ENCODE data around the gene HBG2. TPM values are rescaled to one million over a fixed set of nuclear protein-coding genes. Genes with fewer than 3 reads are reported as not detected.

HBG2 gene
- total and polyA plus RNA-seq, 4 donors, result 0.31 to 13,246 (median 4.6) TPM

DNA sequence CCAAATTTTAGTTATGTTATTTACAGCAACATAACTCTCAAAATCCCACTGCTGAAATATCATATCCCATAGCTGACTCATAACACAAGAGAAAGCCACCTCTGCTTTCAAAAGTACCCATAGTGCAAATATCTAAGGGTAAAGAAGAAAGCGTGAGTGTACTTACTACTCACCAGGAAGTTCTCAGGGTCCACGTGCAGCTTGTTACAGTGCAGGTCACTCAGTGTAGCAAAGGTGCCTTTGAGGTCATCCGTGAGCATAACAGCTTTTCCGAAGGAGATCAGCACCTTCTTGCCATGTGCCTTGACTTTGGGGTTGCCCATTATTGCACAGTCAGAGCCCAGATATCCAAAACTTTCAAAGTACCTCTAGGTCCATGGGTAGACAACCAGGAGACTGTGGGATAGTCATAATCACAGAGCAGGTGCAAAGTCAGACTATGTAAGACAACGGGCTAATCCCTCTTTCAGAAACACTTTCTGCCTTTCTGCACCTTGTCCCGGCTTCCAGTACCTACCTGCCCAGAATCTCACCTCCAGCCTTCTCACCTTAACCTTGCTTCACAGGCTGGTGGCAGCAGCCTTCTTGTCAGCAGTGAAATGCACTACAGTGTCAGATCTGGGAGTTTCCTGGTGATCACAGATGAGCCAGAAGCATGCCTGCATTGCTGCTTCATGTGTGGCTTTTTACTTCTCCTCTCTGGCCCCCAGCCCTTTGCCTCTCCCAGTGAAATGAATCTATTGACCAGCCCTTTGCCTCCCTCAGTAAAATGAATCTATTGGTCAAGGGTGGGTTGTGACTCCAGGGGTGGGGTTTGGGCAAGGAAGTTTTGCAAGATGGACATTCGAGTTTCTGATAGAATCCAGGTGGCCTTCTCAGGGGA lies 11.4 kb downstream of the HBG2 start:
- no peak overlapping the region for H3K9ac ChIP-seq (ENCODE audit: insufficient read depth in 1 of 2, low read length in 2 of 2)
- WGBS, 2 donors, result 70 to 75% methylated on average over 7 of the region's 7 CpGs
- no peaks in the 10 kb centered on the region for H3K9me3 ChIP-seq (ENCODE audit: control insufficient read depth in 4 of 4, insufficient read depth in 3 of 4, low read length in 3 of 4)
- TF ChIP-seq CTCF (IDR thresholded peaks at IDR 0.05; ENCODE audit: control extremely low read depth, extremely low read depth), result no peak
- no peaks in the 10 kb centered on the region for H3K36me3 ChIP-seq (ENCODE audit: control insufficient read depth in 4 of 4, insufficient read depth in 4 of 4, low read length in 4 of 4)
- no peaks in the 10 kb centered on the region for H3K4me1 ChIP-seq (ENCODE audit: control insufficient read depth in 5 of 5, insufficient read depth in 5 of 5, low read length in 5 of 5)
- H3K27me3 ChIP-seq (ENCODE audit: control insufficient read depth in 3 of 3, insufficient read depth in 3 of 3, low read length in 2 of 3), result peaks cover 0 to 4% (median 0%) of the 10 kb centered on the region in 3 donors
- H3K4me3 ChIP-seq, result no peak overlapping the region
- ATAC-seq (ENCODE audit: insufficient read depth, low FRiP score) (no peak), DNase-seq (no peak)
- no peak overlapping the region for H3K27ac ChIP-seq (ENCODE audit: low read depth in 1 of 2, low read length in 1 of 2)

DNA sequence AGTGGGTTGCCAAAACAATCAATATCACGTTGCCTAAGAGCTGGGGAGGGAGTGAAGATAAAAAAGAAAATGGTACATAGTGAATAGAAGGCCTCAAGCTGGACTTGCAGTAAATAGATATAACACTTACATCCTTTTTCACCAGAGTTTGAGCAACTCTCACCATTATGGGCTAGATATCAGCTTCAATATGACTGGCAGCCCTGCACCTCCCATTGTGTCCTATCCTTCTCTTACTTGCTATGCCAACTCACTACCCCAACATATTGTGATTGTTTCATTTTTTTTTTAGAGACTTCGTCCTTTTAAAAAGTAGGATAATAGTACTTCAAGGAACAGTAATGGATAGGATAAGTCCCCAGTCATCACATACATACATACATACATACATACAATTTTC lies 12.4 kb downstream of the HBG2 start:
- ATAC-seq (ENCODE audit: insufficient read depth, low FRiP score) (no peak), DNase-seq (no peak)
- Histone ChIP-seq H3K27ac (ENCODE audit: low read depth in 1 of 2, low read length in 1 of 2) (no peak overlapping the region), H3K9ac (ENCODE audit: insufficient read depth in 1 of 2, low read length in 2 of 2) (no peak overlapping the region), H3K9me3 (ENCODE audit: control insufficient read depth in 4 of 4, insufficient read depth in 3 of 4, low read length in 3 of 4) (no peaks in the 10 kb centered on the region), H3K4me3 (no peak overlapping the region), H3K27me3 (ENCODE audit: control insufficient read depth in 3 of 3, insufficient read depth in 3 of 3, low read length in 2 of 3) (peaks cover 0 to 4% (median 0%) of the 10 kb centered on the region in 3 donors), H3K36me3 (ENCODE audit: control insufficient read depth in 4 of 4, insufficient read depth in 4 of 4, low read length in 4 of 4) (no peaks in the 10 kb centered on the region), H3K4me1 (ENCODE audit: control insufficient read depth in 5 of 5, insufficient read depth in 5 of 5, low read length in 5 of 5) (no peaks in the 10 kb centered on the region)
- TF ChIP-seq CTCF (IDR thresholded peaks at IDR 0.05; ENCODE audit: control extremely low read depth, extremely low read depth), result no peak
- 68 to 80% methylated on average over 2 of the region's 2 CpGs for WGBS, 2 donors

DNA sequence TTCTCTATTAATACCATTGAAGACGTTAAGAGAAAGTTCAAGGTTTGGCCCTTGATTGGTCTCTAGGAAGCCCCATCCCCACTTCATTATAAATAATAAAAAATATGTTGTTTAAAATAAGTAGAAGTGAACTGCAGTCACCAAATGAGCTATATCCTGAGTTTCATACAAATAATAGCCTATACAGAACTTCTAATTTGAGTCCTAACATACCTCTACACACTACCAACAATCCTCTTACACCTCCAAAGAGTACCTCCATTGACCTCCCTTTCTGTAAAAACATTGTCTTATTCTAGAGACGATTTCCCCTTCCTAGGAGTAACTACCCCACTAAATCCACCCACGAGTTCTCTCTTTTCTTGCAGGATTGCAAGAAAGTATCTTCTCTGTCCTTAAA lies 13.1 kb downstream of the HBG2 start:
- Histone ChIP-seq H3K27ac (ENCODE audit: low read depth in 1 of 2, low read length in 1 of 2) (no peak overlapping the region), H3K4me3 (no peak overlapping the region), H3K4me1 (ENCODE audit: control insufficient read depth in 5 of 5, insufficient read depth in 5 of 5, low read length in 5 of 5) (no peaks in the 10 kb centered on the region), H3K27me3 (ENCODE audit: control insufficient read depth in 3 of 3, insufficient read depth in 3 of 3, low read length in 2 of 3) (peaks cover 0 to 4% (median 0%) of the 10 kb centered on the region in 3 donors), H3K9ac (ENCODE audit: insufficient read depth in 1 of 2, low read length in 2 of 2) (no peak overlapping the region), H3K9me3 (ENCODE audit: control insufficient read depth in 4 of 4, insufficient read depth in 3 of 4, low read length in 3 of 4) (no peaks in the 10 kb centered on the region), H3K36me3 (ENCODE audit: control insufficient read depth in 4 of 4, insufficient read depth in 4 of 4, low read length in 4 of 4) (no peaks in the 10 kb centered on the region)
- DNase-seq, result no peak
- no peak for TF ChIP-seq CTCF (IDR thresholded peaks at IDR 0.05; ENCODE audit: control extremely low read depth, extremely low read depth)
- ATAC-seq (ENCODE audit: insufficient read depth, low FRiP score), result no peak
- 63 to 65% methylated on average over 3 of the region's 3 CpGs for WGBS, 2 donors

All from lung (tissue), 12 donors.